Hippocampal formation (tissue), 2 donors: ENCODE results near the gene C4orf51.
A peak's percentile ranks its signal among the peaks of the same experiment; 100 is the strongest.

Source experiments
- DNase-seq, 2 donors: peaks; one replicate each; lab custom pipeline; 2025; lab: John Stamatoyannopoulos, UW

C4orf51 gene

DNA sequence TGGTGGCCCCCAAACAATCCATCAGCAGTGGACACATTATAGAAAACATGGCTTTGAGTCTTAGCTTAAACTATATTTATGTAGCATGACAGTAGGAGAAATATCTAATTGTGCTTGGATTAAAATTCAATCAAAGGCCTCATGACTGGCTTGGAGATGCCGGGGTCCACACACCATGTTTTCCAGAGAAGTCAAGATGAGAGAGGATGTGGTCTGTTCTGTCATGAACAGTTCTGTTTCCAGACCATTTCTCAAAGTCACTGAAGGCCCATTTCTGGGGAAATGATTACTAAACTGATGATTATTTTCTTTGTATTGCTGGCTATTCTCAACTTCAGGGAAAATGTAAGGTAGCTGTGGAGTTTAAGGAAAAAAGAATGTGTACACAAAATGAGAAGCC is 76.3 kb downstream of the C4orf51 start:
- DNase-seq = no peak

DNA sequence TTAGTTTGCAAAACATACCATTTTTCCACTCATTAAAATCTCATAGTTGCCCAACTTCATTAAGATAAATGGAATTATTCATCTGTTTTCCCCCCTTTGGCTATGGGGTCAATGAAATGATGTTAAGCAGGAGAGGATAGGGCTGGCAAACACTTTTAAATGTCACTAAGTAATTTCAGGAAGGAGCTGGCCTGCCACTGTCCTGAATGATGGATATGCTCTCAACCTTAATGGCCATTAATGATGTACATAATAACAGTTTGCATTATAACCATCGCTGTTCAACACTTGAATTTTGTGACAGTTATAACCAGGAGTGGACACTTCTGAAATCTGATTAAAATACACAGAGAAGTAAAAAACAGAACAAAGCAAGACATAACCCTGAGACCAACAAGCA is 77.2 kb downstream of the C4orf51 start:
- no peak for DNase-seq

GRCh38 chr4:145760176-145760575 is 80.2 kb downstream of the C4orf51 start:
- DNase-seq = no peak

- no peak for DNase-seq
These were observed 81.3 kb downstream of the C4orf51 start for GRCh38 chr4:145760961-145761929.

GRCh38 chr4:145762719-145763118 is 82.8 kb downstream of the C4orf51 start:
- DNase-seq = no peak

- DNase-seq = no peak
These were observed 83.5 kb downstream of the C4orf51 start for GRCh38 chr4:145763399-145763798.

DNA sequence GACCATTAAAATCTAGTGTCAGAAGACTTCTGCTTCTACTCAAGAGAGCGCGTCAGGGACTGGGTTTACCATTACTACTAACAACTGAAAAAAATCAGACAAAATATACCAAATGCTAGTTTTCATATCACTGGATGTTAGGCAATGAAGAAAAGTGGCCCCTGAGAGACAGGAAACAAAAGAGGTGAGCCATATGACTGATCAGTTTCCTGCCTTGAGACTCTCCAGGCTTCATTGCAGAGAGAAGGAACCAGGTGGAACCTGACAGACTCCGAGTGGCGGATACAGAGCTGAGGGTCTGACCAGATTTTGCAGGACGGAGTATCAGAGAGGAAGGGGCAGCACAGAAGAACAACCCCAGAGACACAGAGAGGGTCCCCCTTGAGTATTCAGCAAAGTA is 86.3 kb downstream of the C4orf51 start:
- no peak for DNase-seq

GRCh38 chr4:145769450-145770037 is 89.6 kb downstream of the C4orf51 start:
- DNase-seq = no peak

- DNase-seq = no peak
These were observed 90.2 kb downstream of the C4orf51 start for GRCh38 chr4:145770124-145770523.

DNA sequence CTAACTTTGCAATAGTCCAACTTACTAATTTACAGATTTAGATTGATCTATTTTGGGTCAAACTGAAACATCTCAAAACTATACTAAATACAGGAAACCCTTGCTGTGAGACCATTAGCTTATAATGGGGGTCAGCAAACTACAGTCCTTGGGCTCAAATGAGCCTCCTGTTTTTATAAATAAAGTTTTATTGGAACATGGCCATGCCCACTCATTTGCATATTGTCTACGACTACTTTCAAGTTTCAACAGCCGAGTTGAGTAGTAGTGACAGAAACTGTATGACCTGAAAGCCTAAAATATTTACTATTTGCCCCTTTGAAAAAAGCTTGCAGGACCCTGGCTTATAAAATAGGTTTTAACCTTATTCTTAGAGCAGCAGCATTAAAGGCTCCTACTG is 92.4 kb downstream of the C4orf51 start:
- DNase-seq = no peak

DNA sequence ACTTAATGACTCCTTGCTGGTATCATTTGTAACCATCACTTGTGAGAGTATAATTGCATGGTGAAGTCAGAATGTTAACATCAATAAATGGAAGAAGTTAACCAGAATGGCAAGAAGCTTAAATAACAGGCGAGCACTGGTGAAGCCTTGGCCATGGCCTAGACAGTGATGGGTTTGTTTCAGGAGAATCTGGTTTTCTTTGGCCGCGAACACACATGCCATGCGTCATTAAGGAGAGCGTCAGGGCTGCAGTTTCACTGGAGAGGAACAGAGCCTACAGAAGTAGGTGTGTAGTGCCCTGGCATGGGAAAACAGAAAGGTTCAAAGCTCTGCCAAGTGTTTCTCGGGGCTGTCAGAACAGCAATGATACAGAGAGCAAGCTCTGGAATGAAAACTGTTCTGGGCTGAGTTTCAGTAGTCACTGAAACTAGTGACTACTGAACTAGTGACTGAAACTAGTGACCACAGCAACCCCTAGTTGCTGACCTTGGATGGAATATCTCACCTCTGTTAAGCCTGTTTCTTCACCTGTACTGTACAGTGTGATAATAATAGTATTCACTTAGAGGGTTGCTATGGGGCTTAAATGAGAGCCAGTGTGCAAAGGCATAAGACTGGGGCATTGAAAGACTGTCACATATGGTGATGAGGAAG is 93.8 kb downstream of the C4orf51 start:
- DNase-seq = peak in 1 of 2 donors; percentile 6

DNA sequence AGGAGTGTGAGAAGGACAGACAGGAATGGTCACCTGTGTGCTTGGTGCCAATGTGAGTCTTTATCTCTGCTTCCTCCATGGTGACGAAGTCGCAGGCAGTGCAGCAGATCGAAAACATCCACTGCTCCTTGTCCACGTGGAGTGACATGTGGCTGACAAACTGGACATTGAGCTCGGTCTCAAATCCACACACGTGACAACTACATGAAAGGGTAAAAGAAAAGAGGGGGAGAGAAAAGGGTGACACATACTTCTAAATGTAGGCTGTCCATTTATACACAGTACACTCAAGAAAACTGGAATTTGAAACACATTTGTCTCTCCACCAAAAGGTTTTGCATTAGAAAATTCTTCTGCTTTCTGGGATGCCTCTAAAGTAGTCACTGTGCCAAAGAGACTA is 94.5 kb downstream of the C4orf51 start:
- DNase-seq = no peak

- no peak for DNase-seq
These were observed 95.5 kb downstream of the C4orf51 start for GRCh38 chr4:145775406-145775805.

GRCh38 chr4:145776208-145776607 is 96.3 kb downstream of the C4orf51 start:
- DNase-seq = no peak

DNA sequence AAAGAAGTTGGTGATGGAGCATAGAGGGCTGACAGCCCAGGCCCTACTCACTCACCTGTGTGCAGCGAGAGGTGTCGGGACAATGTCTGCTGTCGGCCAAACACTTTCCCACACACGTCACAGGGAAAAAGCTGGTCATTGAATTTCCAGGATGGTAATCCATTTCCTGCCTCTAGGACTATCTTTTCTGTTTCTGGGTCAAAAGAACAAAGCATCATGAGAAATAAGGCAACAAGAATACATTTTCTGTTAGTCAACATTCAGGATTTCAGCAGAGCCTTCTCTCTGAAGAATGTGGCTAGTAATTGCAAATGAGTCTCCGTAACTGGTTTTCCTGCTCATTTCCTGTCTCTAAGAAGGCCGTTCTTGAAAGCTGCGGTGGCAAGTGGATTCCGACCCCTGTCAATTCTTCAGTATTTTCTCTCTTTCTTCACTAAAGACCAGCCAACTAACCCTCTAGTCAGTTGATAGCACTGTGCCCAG is 99.4 kb downstream of the C4orf51 start:
- no peak for DNase-seq

DNA sequence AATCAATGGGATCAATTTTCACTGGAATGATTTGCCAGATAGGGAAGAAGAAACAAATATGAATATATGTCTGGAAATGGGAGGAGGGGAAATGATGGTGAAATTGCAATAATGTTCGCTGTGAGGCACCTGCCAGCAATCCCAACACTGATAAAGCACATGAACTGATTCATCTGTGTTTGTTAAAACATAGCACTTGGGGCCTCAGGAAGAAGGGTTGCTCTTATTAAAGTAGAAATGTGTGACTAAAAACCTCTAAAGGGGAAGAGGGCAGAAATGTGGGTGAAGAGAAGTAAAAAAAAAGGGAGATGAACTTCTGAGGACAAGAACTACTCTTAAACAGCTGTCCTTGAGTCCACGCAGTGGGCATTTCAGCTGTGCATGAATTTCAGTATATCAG is 101.4 kb downstream of the C4orf51 start:
- no peak for DNase-seq
